GM19240 (cell line): ENCODE data around the gene DAGLA.
"Not testable (repeated sequence)": the region's sequence is repeated elsewhere in the genome, so short reads cannot be mapped to it uniquely, and the experiment has no call there.

Experiments
- DNase-seq: peaks from one replicate; pipeline ENCODE4 v3.0.0; 2011; ENCODE audit warnings: low spot score; ENCODE audit not compliant: insufficient read length

The DAGLA gene

DNA sequence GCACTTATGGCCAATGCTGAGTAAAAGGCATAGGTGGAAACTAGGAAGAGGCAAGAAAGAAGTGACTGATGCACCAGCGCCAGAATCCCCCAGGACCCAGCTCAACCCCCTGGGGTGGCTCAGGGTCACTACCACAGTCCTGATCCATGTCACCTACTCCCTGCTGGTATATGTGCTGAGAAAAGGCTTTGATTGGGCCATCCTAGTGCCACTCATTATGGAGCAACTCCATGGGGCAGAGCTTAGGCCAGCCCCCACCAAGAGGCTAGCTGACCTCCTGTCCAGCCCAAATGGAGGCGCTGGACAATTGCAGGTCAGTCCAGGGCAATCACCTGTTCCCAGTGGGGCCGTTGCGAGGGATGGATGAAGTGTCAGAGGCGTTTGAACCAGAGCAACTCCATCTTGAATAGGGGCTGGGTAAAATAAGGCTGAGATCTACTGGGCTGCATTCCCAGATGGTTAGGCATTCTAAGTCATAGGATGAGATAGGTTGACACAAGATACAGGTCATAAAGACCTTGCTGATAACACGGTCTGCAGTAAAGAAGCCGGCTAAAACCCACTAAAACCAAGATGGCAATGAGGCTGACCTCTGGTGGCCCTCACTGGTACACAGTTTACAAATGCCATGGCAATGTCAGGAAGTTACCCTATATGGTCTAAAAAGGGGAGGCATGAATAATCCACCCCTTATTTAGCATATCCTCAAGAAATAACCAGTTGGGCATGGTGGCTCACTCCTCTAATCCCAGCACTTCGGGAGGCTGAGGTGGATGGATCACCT lies 20.6 kb upstream of the DAGLA start:
- DNase-seq = no peak

DNA sequence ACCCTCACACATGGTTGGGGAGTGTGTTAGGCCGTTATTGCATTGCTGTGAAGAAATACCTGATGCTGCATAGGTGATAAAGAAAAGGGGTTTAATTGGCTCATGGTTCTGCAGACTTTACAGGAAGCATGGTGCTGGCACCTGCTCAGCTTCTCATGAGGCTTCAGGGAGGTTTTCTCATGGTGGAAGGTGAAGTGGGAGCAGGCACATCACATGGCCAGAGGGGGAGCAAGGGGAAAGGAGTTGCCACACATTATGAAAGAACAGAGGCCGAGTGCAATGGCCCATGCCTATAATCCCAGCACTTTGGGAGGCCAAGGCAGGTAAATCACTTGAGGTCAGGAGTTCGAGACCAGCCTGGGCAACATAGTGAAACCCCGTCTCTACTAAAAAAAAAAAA lies 19.2 kb upstream of the DAGLA start:
- not testable (repeated sequence) for DNase-seq

DNA sequence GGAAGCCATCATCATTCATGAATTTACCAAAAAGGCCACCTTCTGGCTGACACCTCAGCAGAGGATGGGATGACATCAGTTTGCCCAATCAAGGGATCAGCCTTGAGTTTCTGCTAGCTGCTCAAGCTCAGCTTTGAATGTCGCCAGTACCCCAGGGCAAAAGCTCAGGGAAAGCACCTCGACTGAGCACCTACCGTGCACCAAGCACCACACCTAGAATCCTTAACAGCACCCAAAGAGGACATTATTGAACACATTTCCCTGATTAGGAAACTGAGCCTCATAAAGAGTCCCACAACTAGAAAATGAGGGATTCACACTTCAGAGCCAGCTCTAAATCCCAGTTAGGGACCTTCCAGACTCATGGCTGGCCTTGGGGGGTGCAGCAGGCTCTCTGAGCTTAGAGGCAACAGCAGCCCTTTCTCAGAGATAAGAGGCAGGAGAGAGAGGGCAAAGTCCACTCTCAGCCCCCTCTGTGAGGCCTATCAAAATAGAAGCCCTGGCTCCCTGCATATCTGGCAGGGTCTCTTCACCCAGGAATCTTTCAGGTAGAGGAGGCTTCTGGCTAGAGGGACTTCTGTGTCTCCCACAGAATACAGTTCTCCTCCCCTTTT lies 13.4 kb upstream of the DAGLA start:
- DNase-seq = no peak

DNA sequence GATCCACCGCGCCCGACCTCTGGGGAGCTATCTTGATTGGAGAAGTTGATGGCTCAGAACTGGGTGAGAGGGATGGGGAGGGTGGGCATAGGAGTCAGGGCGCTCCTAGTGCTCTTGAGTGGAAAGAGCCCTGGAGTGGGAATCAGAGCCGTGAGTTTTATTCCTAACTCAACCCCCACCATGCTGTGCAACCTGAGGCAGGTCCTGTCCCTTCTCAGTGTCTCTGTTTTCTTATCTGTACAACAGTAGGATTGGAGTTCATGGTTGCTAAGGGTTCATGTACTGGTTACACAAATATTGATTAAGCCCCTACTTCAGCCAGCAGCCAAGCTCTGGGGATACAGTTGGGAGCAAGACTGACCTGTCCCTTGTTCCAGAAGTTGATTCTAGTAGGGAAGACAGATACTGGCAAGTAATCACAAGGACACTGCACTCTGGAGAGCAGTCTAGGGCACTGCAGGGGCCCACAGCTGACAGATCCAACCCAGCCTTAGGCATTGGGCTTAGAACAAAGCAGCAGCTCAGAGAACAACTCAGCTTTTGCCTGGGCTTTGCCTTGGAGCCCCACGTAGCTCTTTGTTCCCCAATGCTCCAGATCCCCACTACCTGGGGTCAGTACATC lies 12.4 kb upstream of the DAGLA start:
- no peak for DNase-seq

DNA sequence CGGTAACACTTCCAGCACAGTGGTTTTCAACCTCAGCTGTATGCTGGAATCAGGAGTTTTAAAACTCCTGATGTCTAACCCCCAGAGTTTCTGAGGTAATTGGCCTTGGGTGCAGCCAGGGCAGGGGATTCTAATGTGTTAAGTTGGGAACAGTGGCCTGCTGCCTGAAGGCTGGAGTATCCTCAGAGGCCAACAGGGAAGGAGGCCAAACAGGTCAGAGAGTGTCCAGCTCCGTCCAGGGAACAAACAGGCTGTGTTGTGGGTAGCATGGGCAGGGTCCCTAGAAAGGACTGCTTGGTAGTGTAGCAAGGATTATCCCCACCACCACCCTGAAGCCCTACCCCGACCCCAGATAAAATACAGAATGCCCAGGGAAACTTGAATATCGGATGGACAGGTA lies 10.8 kb upstream of the DAGLA start:
- no peak for DNase-seq

DNA sequence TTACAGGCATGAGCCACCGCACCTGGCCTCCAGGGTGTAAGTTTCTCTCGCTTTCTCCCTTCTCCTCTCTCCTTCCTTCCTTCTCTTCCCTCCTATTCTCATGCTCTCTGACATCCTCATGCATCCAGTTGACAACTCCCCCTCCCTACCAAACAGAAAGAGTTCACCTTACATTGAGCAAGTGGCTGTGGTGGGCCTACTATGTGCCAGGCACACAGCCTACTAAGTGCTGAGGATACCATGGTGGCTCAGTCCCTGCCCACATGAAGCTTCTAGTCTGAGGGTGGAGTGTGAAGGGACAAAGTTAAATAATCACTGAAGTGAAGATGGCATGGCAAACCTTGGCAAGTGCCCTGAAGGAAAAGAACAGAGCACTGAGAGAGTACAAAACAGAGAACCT lies 9.6 kb upstream of the DAGLA start:
- DNase-seq = no peak

DNA sequence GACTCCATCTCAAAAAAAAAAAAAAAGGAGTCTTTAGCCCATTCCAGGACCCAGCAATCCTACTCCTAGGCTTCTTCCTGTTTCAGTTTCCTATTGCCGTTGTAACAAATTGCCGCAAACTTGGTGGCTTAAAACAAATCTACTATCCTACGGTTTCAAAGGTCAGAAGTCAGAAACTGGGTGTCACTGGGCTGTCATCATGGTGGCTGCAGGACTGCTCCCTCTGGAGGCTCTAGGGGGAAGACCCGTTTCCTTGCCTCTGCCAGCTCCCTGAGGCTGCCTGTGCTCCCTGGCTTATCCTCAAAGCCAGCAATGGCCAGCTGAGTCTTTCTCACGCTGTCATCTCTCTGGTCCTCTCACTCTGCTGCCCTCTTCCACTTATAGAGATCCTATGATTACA lies 8.7 kb upstream of the DAGLA start:
- DNase-seq = no peak

DNA sequence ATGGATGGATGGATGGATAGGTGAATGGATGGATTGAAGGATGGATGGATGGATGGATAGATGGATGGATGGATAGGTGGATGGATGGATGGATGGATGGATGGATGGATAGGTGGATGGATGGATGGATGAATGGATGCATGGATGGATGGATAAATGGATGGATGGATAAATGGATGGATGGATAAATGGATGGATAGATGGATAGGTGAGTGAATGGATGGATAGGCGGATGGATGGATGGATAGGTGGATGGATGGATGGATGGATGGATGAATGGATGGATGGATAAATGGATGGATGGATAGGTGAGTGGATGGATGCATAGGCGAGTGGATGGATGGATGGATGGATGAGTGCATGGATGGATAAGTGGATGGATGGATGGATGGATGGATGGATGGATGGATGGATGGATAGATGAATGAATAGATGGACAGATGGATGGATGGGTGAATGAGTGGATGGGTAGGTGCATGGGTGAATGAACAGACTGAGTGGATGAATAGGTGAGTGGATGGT lies 6.2 kb upstream of the DAGLA start:
- not testable (repeated sequence) for DNase-seq

DNA sequence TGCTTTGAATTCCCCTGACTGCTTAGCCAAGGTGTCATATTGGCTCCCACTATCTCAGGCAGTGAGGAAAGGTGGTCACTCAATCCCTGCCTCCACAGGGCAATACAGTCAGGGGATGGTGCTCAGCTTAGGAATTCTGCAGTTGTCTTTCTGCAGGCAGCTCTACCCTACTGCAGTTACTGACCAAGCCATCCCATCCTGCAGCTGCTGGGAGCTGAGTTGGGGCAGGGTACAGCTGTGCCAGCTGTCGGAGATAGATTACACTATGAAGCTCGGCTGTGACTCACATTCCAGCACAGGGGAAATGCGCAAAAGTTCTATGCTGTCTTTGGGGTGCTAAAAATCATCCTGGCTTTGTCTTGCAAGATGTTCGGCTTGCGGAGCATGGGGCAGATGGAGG lies 4.4 kb upstream of the DAGLA start:
- DNase-seq = no peak

DNA sequence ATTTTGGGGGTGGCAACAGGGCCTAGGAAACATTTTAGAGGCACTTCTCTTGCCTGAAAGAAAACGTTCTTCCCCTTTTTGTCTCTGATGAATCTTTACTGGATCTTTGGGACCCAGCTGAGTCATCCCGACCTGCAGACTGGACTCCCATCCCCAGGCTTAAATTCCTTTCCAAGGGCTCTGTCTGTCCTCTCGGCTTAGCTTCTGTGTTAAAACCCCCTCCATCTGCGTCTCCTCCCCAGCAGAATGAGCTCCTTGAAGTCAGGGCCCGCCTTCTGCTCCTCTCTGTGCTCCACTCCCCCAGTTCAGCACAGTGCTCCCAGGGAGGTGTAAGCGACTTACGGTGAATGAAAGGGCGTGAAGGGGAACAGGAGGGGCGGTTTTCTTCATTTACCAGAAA lies 895 bp upstream of the DAGLA start:
- DNase-seq = no peak

DNA sequence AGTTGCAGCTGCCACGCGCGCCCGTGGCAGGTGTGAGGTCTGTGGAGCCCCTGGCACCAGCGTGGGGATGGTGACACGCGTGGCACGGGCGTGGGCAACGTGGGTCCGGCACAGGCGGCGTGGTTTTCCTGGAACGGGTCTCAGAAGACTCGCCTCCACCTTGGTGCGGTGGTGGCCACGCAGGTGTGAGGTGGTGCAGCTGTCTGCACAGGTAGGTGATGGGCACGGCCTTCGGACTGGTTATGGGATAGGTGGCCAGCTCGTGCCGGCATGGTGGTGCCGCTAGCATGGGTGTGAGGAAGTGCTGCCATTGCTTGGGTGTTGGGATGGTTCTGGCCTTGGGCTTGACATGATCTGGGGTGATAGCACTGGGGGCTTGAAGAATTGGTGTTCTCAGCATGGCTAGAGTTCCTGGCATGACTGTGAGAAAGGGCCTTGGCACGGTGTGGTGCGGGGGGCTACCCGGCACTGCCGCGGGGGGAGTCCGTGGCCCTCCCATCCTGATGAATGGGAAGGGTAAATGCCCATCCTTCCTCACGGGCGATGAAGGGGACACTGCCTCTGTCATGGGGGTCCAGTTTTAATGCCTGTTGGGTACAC lies 531 bp downstream of the DAGLA start:
- DNase-seq = no peak

DNA sequence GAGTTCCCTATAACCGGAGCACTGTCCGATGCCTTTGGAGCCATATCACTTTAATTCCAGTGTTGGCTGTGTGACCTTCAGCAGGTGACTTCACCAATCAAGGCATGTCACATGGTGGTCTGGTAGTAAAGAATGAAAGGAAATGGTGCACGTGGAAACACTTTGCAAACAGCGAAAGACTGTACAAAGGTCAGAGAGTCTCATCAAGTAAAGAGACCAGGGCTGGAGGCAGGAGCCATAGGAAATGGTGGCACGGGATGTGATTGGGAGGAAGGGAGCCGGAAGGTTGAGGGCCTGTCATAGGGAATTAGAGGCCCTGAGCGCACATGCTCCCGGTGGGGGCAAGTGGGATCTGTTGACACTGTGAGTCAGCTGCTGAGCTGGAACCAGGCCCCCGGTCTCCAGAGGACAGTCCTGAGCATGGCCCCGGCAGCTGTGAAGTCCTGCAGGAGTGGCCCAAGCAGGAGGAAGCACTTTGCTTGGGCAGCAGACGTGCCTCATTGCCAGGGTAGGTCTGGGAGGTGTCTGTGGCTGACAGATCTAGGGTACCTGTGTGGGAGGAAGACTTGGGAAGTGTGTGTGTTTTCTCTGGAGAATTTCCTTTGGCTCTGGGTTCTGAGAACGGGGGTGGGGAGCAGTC lies 2.0 kb downstream of the DAGLA start:
- no peak for DNase-seq

DNA sequence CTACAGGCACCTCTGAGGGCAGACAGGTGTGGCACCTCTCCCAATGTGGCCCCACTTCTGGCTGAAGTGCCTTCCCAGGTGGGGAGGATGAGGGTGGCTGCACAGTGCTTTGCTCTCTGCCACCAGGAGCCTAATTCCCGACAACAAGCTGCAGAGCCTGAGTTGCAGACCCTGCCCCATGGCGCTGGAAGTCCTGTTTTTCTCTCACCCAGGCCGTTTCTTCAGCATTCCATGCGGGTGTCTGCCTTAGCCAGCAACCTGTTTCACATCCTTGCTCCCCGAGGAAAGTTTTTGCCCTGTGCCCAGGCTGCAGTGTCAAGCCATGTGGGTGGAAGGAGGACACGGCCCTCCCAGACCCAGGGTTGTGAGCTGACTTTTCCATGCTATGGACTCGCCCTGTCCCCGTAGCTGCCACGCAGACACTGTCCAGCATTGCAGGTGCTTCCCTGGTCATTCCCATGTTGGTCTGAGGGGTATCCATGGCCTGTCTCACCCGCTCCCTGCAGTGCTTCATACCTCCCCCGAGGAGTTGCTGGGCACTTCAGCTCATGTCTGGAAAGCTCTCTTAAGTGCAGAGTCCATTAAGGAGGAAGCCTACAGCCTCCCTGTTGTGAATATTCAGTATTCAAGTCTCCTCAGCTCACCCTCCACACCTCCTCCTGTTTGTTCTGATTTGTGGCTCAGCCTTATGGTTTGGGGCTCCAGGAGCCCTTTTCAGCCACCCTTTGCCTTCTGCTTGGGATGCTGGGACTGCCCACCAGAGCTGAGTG lies 2.9 kb downstream of the DAGLA start:
- no peak for DNase-seq

DNA sequence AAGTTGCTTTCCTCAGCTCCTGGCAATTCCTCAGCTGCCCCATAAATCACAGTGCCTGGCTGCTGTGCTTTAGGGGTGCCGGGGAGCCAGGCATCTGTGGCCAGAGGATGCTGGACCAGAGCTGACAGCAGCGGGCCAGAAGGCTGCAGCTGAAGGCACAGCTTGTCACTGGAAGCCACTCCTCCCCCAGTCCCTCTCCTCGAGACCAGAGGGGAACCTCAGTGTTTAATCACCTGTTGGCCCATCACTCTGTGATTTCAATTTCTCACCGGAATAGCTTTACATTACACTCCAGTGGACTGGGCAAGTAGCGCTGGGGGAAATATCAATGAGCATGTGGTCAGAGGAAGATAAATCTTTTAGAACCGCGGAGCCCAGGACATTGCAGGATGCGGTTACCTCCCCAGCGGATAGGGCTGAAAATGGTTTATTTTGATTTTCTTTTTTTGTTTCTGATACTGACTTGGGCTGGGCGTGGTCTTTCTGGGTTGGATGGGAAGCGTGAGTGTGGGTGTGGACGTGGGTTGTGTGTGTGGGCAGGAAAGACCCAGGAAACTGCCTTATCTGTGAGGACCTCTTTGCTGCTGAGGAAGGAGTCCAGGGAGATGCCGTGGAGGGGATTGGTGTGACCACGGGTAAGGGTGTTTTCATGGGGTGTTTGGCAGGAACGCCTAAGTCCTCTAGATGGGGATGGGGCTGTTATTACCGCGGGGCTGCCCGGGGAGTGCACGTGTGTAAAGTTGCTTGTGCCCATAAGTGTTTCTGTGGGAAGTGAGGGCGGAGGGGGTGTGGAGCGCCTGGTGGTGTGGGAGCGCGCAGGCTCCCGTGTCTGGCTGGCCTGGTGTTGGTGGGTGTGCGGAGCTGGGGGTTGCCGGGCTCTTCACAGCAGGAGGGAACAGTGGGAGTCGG lies 4.0 kb downstream of the DAGLA start:
- DNase-seq = no peak

DNA sequence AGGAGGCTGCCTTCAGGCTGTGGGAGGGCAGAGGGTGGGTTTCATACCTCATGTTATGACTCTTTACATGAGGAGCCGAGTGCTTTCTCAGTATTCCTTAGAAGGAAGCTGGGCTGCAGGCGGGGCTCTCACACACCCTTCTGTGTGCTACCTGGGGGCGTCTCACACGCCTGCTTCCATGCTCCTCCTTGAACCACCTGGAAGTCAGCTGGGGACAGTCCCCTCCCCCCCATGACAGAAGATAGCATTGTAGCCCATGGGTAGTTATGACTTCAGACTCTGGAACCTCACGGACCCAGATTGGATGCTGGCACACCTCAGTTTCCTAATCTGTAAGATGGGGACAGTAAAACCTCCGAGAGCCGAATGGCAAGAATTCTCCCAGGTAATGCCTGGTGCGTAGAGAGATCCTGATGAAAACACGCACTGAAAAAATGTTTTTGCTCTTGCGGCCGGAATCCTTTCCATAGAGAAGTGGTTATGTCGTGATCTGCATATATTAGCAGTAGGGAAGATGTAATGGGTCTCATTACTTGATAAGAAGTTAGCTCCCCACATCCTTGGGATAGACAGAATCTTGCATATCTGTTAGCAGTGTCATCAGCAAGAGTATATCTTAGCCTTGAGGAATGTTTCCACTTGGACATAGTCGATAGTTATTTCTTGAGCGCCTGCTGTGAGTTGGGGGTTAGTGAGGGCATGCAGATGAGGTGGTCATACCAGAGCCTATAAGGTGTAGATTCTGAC lies 4.9 kb downstream of the DAGLA start:
- no peak for DNase-seq

DNA sequence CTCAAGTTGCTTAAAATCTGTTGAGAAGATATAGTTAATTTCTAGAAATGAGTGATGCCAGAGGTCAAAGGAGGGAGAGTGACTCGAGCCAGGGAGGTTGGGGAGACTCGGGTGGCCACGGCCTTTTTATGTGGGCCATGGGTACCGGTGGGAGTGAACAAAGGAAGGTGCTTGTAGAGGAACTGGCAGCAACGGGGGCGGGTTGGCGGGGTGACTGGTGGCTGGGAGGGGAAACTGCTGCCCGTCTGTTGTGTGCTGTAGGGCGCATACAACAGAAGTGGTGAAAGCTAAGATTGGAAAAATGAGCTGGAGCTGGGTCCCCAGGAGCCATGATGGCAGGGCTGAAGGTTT lies 5.4 kb downstream of the DAGLA start:
- no peak for DNase-seq

DNA sequence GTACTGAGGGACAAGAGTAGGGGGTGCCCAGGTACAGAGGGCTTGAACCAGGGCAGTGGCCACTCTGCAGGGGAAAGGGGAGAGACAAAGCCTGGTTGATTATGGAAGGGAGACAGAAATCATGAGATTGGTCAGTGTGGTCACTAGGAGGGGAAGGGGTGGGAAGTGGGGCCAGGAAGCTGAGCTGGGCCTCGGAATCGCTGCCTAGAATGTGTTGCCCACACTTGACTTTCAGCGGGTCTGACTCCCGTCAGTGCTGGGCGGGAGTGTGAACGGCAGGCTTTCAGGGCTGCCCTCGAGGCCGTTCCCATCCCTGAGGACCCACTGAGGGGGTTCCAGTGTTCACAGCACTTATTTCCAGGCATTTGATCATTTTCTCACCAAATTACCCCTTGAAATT lies 5.9 kb downstream of the DAGLA start:
- DNase-seq = no peak

DNA sequence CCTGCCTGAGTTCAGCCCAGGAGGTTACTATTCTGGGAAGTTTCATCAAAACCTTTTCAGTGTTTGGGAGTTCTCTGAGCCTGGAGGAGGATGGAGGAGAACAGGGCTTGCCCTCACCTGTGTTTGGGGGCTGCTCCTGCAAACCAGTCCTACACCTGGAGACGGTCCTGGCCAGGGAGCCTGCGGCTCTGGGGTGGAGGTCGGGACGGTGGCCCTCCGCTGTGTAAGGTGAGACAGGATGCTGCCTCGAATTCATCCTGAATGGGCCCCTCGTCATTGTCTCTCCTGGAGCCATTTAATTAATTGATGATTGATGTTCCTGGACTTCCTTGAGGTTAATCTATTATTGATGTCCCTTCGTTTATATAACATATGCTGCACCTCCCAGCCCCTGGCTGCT lies 6.3 kb downstream of the DAGLA start:
- no peak for DNase-seq

DNA sequence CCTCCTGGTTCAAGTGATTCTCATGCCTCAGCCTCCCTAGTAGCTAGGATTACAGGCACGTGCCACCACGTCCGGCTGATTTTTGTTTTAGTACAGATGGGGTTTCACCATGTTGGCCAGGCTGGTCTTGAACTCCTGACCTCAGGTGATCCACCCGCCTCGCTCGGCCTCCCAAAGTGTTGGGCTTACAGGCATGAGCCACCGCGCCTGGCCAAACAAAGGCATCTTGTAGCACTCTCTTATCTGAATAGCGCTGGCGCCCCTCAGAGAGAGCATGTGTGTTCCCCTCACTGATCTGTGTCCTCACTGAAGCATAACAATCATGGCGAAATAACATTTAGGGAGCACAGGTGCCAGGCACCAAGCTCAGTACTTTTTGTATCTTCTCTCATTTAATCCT lies 7.2 kb downstream of the DAGLA start:
- DNase-seq = no peak
